Body of pancreas (tissue), 4 donors: ENCODE measurements around the gene CCDC107. TPM values are rescaled to one million over a fixed set of nuclear protein-coding genes. Genes with fewer than 3 reads are reported as not detected.

Experiments
- ATAC-seq: fragments of 150-250 bp; one replicate; pipeline ENCODE4 v1.9.1; 2016
- DNase-seq, 4 donors: peaks; one replicate each; pipeline ENCODE4 v3.0.0-alpha.2; 2019
- H3K27ac ChIP-seq, 4 donors: fragments of 200-600 bp; sonication (generic); 1 replicate in 3 of 4; 2 replicates in 1 of 4; pipeline versions ENCODE4 v1.5.1 to v1.6.1; 2016 to 2019; ENCODE audit warnings: mild to moderate bottlenecking in 1 of 4, mixed read lengths in 1 of 4, moderate library complexity in 1 of 4
- H3K27me3 ChIP-seq, 2 donors: fragments of 200-600 bp; sonication (generic); one replicate each; pipeline ENCODE4 v1.6.0; 2016; ENCODE audit warnings: mild to moderate bottlenecking in 1 of 2
- H3K36me3 ChIP-seq, 2 donors: fragments of 200-600 bp; sonication (generic); replicated peaks in 1 of 2; 2 replicates each; pipeline ENCODE4 v1.5.1; 2016; ENCODE audit warnings: low read depth in 2 of 2; ENCODE audit not compliant: insufficient read depth in 1 of 2
- H3K4me1 ChIP-seq: fragments of 200-600 bp; sonication (generic); one replicate; pipeline ENCODE4 v1.6.0; 2016
- H3K4me3 ChIP-seq, 2 donors: fragments of 200-600 bp; sonication (generic); 1 replicate in 1 of 2; 2 replicates in 1 of 2; pipeline ENCODE4 v1.5.1; 2016 to 2019
- H3K9me3 ChIP-seq, 3 donors: fragments of 200-600 bp; sonication (generic); 1 replicate in 2 of 3; 2 replicates in 1 of 3; pipeline ENCODE4 v1.5.1; 2016
- POLR2A ChIP-seq, 3 donors: fragments of 450-650 bp; IDR thresholded peaks; one replicate each; pipeline ENCODE4 v1.6.1; 2016; ENCODE audit warnings: antibody characterized with exemption in 3 of 3, mild to moderate bottlenecking in 2 of 3
- WGBS, 2 donors: methylation state at CpG; one replicate each; pipeline ENCODE4 v1.1.5; 2017; 5-methylcytosine and 5-hydroxymethylcytosine counted together
- intact Hi-C: fragments of 100-400 bp; cut with DNase I; formaldehyde crosslinking; loops from one replicate; pipeline ENCODE4 v1.15.1; 2023
- total RNA-seq, 2 donors: library from RNA; depleted of rRNA; stranded (reverse); fragments of >200 nt; gene quantifications; one replicate each; pipeline ENCODE4 v1.1.0, GENCODE V29; 2016
- TF ChIP-seq, protein P1 (sequence below), 7 experiments: fragments of 450-650 bp in 4 of 7; fragments of 200-600 bp in 3 of 7; sonication (generic) in 3 of 7; IDR thresholded peaks; one replicate each; pipeline ENCODE4 v1.5.1; 2016 to 2019; ENCODE audit warnings: antibody characterized with exemption in 7 of 7

Gene CCDC107
- total RNA-seq, 2 donors from 2014 or later = 15.8 to 42.2 TPM

DNA sequence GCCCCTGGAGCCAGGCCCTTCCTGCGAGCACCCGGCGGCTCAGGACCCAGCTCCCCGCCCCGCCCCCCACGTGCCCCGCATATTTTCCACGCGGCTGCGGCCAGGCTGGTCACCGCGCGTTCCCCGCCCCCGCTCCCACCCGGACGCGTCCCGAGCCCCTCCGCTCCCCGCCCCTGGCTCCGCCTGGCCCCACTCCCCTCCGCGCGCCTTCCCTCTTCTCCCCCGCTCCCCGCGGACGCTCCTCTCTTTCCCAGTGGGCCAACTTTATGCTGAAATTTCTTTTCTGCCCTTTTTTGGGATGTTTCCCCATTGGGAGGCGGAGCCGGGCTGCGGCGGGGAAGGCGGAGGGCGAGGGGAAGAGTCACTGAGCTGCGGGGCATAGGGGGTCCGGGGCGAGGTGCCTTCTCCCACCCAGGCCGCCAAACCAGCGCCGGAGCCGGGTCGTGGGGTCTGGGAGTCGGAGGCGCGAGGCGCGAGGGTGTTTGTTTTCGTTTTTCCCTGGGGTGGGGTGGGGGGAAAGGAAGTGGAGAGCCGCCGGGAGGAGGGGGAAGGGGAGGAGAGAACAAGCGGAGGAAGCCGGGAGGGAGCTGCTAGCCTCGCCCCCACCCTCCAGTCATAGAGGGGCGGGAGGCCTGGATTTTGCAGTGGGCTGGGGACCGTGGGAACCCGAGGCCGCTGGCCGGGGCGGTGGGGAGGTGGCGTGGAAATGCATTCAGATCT is 32.7 kb downstream of the CCDC107 start:
- Histone ChIP-seq H3K4me3 (peak overlapping the region; percentile 86 to 88), H3K27me3 (no peaks in the 10 kb centered on the region), H3K4me1 (peaks cover 21% of the 10 kb centered on the region), H3K36me3 (no peaks in the 10 kb centered on the region), H3K27ac (peak overlapping the region; percentile 69 to 90 (median 82)), H3K9me3 (no peaks in the 10 kb centered on the region)
- TF ChIP-seq, protein P1, sequence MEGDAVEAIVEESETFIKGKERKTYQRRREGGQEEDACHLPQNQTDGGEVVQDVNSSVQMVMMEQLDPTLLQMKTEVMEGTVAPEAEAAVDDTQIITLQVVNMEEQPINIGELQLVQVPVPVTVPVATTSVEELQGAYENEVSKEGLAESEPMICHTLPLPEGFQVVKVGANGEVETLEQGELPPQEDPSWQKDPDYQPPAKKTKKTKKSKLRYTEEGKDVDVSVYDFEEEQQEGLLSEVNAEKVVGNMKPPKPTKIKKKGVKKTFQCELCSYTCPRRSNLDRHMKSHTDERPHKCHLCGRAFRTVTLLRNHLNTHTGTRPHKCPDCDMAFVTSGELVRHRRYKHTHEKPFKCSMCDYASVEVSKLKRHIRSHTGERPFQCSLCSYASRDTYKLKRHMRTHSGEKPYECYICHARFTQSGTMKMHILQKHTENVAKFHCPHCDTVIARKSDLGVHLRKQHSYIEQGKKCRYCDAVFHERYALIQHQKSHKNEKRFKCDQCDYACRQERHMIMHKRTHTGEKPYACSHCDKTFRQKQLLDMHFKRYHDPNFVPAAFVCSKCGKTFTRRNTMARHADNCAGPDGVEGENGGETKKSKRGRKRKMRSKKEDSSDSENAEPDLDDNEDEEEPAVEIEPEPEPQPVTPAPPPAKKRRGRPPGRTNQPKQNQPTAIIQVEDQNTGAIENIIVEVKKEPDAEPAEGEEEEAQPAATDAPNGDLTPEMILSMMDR (IDR thresholded peaks at IDR 0.05) = no peak
- peak in 2 of 3 donors; percentile 45 to 61 for TF ChIP-seq POLR2A (IDR thresholded peaks at IDR 0.05)
- intact Hi-C loops = no loop called here
- WGBS, 2 donors = 0 to 5% methylated on average over 38 to 49 of the region's 61 CpGs
- ATAC-seq (peak; percentile 63), DNase-seq (peak; percentile 60 to 71 (median 69))

DNA sequence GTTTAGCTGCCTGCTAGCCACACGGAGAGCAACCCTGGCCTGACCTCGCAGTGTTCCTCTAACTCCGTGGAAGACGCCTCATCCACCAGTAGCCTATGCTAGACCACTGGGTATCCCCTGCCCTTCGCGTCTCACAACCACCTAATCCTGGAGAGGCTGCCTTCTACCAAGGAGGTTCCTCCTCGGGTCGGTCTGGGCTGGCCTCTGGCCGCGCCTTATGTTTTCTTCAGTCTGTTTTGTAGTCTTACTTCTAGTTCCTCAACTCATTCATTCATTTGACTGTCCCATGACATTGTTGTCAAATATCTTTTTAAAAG is 33.2 kb downstream of the CCDC107 start:
- DNase-seq (no peak), ATAC-seq (no peak)
- no peaks in the 10 kb centered on the region for H3K9me3 ChIP-seq
- peak overlapping the region; percentile 69 to 90 (median 82) for H3K27ac ChIP-seq
- no peaks in the 10 kb centered on the region for H3K36me3 ChIP-seq
- peak overlapping the region in 1 of 2 donors; percentile 86 for H3K4me3 ChIP-seq
- H3K27me3 ChIP-seq = no peaks in the 10 kb centered on the region
- no peak for TF ChIP-seq POLR2A (IDR thresholded peaks at IDR 0.05)
- TF ChIP-seq, protein P1 (IDR thresholded peaks at IDR 0.05) = no peak
- 26 to 36% methylated on average over 9 to 10 of the region's 10 CpGs for WGBS, 2 donors
- peaks cover 27% of the 10 kb centered on the region for H3K4me1 ChIP-seq
- intact Hi-C loops = no loop called here

DNA sequence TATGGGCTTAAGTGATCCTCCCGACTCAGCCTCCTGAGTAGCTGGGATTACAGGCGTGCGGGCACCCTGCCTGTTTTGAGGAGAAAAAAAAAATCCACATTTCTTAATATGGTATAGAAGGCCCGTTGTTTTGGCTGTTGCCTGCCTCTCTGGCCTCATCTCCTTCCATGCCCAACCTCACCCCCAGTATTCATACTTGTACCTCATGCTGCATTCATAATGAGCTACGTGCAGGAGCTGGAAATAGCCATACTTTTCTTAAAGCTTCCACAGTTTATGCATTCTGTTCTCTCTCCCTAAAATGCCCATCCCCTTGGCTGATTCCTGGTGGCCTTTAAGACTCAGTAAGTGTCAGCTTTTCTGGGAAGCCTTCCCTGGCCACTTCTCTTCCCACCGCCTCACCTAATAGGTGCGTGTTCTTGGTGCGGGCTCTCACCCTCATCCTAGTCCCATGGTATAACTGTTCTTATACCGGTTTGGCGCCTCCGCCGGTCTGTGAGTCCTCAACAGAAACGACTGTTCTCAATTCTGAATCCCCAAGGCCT is 33.7 kb downstream of the CCDC107 start:
- DNase-seq (no peak), ATAC-seq (no peak)
- Histone ChIP-seq H3K4me1 (peaks cover 32% of the 10 kb centered on the region), H3K9me3 (no peaks in the 10 kb centered on the region), H3K4me3 (no peak overlapping the region), H3K27me3 (no peaks in the 10 kb centered on the region), H3K27ac (peak overlapping the region in 2 of 4 donors; percentile 82 to 90), H3K36me3 (no peaks in the 10 kb centered on the region)
- WGBS, 2 donors = 88% methylated on average over 13 of the region's 13 CpGs
- intact Hi-C loops = no loop called here
- TF ChIP-seq, protein P1 (IDR thresholded peaks at IDR 0.05) = no peak
- TF ChIP-seq POLR2A (IDR thresholded peaks at IDR 0.05) = no peak

DNA sequence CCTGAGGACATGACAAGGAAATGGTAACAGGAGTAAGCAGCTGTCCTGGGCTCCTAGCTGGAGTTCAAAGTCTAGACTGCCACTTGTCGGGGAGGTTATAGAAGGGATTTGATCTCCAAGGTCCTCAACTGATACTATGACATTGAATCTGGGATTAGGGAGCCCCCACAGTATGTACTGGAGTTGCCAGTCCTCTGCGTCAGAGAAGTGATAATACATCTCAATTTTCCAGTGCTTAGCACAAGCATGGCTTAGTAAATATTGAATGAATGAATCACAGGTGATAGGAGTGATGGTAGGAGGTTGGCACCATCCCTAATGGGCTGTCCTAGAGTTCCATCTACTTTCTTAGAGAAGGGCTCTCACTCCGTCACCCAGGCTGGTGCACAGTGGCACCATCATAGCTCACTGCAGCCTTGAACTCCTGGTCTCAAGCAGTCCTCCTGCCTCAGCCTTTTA is 37.9 kb downstream of the CCDC107 start:
- Histone ChIP-seq H3K9me3 (no peaks in the 10 kb centered on the region), H3K27me3 (no peaks in the 10 kb centered on the region), H3K4me1 (peaks cover 32% of the 10 kb centered on the region), H3K27ac (peak overlapping the region; percentile 23 to 73 (median 54)), H3K36me3 (peaks cover 25 to 30% of the 10 kb centered on the region in 2 donors), H3K4me3 (no peak overlapping the region)
- DNase-seq (peak; percentile 38 to 89 (median 65)), ATAC-seq (peak; percentile 72)
- peak in 1 of 3 donors; percentile 58 for TF ChIP-seq POLR2A (IDR thresholded peaks at IDR 0.05)
- TF ChIP-seq, protein P1 (IDR thresholded peaks at IDR 0.05) = no peak
- WGBS, 2 donors = 31 to 37% methylated on average over 3 of the region's 3 CpGs
- intact Hi-C loops = loop anchor here (5.0 kb wide), 1 partner anchor 34 kb away; no protein-coding TSS in a partner anchor
